Frontal cortex (tissue), 4 donors: Measurements from ENCODE around the gene ZNF143. TPM values are rescaled to one million over a fixed set of nuclear protein-coding genes. Genes with fewer than 3 reads are reported as not detected.
A peak's percentile ranks its signal among the peaks of the same experiment; 100 is the strongest.

Experiments used
- DNase-seq, 2 donors: peaks; one replicate each; pipeline ENCODE4 v3.0.0; 2012; ENCODE audit warnings: low spot score in 2 of 2
- FAIRE-seq: peaks from 2 replicates; lab custom pipeline; 2012; peaks lifted over from hg19 to GRCh38; lab: Jason Lieb, UNC
- small RNA-seq: library from RNA; depleted of rRNA; stranded (forward); fragments of <200 nt; gene quantifications from one replicate; pipeline ENCODE3, GENCODE V24; 2014
- total RNA-seq: library from RNA; depleted of rRNA; stranded (reverse); fragments of >200 nt; gene quantifications from one replicate; pipeline ENCODE4 v1.2.3, GENCODE V29; 2014
- donor health status: control.
- donor health status: control.
- donor health status: control.

The ZNF143 gene
- total RNA-seq, 1 donor from 2014 or later, result 23.6 TPM

DNA sequence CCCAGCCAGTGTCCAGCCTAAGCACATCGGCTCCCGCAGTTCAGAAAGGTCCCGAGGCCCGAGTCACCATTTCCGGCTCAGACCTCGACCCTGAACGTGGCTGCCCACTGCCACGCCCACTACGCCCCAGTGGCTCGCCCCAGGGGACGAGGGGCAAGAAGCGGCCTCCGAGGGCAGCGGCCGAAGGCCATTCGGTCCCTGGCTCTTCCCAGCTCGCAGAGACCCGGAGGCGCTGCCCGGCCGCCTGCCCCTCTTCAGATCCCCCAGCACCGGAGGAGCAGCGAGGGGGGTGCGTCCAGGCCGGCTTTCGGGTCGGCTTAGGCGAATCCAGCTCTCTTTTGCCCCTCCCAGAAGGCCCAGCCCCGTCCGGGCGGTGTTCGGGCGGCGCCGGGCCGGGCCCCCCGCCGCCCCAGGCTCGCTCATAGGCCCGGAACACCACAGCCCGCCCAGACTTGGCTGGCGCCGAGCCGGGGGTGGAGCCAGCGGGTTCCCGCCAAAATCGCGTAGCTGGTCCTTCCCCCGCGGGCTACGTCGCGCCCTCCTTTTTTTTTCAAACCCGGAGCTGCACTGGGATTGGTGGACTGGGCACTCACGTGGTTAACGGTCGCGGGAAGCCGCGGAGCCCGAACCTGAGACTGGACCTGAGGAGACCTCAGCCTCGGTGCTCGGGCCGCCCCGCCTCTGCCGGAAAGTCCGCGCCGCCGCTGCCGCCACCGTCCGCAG lies 112.4 kb downstream of the ZNF143 start, which contains the start of gene WEE1:
TSS of gene WEE1 (plus strand) at position 619 of the 723 bp plus-strand sequence. CDS start 264 bp downstream, outside the sequence.
- FAIRE-seq (no peak), DNase-seq (peak; percentile 97)

DNA sequence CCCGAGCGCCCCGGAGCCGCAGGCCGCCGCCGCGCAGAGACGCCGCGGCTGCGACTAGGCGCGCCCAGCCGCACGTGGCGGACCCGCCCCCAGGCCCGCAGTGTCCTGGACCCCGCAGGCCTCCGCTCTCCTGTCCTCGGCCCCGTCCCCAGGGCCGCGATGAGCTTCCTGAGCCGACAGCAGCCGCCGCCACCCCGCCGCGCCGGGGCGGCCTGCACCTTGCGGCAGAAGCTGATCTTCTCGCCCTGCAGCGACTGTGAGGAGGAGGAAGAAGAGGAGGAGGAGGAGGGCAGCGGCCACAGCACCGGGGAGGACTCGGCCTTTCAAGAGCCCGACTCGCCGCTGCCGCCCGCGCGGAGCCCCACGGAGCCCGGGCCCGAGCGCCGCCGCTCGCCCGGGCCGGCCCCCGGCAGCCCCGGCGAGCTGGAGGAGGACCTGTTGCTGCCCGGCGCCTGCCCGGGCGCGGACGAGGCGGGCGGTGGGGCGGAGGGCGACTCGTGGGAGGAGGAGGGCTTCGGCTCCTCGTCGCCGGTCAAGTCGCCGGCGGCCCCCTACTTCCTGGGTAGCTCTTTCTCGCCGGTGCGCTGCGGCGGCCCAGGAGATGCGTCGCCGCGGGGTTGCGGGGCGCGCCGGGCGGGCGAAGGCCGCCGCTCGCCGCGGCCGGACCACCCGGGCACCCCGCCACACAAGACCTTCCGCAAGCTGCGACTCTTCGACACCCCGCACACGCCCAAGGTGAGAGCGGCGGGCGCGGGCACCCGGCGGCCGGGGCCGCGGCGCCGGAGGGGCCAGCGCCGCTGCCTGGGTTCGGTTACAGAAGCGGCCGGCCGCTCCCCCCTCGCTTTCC lies 113.2 kb downstream of the ZNF143 start:
- DNase-seq (peak; percentile 35 to 44), FAIRE-seq (no peak)

DNA sequence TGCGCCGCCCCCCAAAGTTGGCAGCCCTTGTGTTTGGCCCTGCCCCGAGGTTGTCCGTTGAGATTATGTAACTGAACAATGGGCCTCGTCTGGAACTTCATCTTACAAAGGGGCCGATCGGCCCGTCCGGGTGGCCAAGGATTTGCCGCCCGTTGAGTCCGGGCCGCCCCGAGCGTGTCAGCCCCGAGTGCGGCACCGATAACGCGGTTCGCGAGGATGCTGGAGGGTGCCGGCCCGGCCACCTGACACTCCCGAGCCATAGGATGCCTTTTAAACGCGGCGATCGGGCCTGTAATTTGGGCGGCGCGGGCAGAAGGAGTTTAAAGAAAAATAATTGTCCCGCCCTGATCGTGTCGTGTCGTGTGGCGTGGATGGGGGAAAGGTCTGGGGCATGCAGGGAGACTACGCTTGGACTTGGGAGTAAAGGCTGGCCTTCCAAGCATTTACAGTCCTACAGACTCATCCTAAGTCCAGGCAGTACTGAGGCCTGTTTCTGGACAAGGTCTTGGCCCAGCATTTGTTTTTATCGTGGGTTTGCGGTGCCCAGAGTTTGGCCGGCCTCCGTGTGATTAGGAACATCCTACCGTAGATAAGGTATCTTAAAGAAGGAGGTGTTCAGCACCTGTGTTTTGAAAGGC lies 113.9 kb downstream of the ZNF143 start:
- DNase-seq (peak; percentile 18 to 20), FAIRE-seq (no peak)

DNA sequence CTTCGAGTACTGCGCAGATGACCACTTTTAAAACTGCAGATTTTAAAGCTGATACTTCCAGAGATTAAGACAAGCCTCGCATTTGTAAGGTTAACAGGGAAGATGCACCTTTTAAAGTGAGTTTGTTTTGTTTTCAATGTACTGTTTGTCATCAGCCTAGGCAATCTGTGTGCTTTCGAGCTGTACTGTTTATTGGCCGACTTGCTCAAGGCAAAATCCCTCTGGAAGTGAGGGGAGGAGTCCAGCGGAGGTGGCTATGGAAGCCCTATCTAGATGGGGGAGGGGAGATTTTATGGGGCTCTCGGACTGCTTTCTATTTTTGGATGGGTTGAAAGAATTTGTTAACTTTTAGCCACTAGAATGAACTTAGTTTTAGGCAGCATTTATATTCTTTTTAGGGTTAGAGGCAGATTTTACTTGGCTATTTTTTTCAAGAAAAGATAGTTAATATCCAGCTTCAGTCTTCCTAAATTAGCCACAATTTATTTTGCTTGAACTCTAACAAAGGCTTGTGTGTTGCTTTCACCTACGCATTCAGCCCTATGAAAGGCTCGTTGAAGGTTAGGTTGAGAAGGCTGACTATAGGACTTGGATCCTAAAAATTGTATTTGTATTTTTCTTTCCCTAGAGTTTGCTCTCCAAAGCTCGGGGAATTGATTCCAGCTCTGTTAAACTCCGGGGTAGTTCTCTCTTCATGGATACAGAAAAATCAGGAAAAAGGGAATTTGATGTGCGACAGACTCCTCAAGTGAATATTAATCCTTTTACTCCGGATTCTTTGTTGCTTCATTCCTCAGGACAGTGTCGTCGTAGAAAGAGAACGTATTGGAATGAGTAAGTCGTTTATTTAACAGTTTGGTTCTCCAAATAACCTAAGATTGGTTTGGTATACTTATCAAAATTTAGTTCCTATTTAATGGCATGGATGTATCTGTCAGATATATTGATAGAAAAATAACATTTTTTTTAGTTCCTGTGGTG lies 114.7 kb downstream of the ZNF143 start:
- DNase-seq, result no peak
- no peak for FAIRE-seq

DNA sequence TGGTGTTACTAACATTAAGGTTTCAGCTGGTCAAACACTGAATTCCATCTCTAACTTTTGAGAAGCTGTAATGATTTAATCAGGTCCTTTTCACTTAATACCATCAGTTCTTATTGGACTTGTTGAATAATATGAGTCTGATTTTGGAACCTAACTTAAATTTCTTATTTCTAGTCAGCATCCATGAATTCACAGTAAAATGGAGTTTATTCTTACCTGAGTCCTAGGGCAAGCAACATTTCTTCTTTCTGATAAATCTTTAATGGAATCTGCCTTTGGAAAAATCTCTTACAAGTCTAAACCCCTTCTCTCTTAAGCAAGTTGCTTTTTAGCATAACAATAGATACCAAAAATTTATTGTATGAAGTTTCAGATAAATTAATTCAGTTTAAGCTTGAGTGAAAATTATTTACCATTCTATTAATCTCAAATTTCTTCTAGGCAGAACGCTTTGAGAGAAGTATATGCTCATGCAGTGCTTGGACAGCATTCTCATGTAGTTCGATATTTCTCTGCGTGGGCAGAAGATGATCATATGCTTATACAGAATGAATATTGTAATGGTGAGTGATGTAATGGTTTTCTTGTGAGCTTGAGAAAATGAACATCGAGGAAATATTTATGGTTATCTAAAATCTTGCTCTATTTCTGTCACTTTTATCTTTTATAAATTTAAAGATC lies 116.0 kb downstream of the ZNF143 start:
- FAIRE-seq, result no peak

DNA sequence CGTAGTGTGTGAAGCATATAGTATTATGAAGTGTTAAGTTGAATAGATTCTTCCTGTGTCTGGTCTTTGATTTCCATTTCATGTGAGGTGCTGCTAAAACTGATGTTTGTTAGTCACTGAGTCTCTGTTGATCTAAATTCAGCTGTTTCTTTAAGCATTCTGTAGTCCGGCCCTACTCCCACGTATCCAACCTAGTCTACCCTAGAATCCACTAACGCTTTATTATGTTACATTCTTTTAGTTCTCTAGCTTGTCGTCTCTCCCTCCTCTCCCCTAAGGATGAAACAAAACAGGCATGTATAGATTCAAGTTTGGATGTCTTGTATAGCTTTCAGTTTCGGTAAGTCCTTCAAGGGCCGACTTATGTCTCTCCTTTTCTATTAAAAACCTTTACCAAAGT lies 116.7 kb downstream of the ZNF143 start:
- FAIRE-seq (no peak), DNase-seq (no peak)

More for the DNA sequence above, 116.0 kb downstream of the ZNF143 start:
- DNase-seq, result no peak

Small RNAs within 50 kb of the gene (small RNA-seq; reads per million reads assigned to genes)
- gene RF01210, result not detected
- gene SNORA23, result 26.3 reads per million, percentile 97 among the genes with 10 or more reads in this experiment

Other genes with a start within 250 kb of the ZNF143 start
- 119 TPM for gene DENND5A, start 195.7 kb upstream of the ZNF143 start, total RNA-seq
- 69.7 TPM for gene TMEM41B, start 146.4 kb upstream of the ZNF143 start, total RNA-seq
- gene IPO7, start 76.4 kb upstream of the ZNF143 start, total RNA-seq, result 234 TPM
- 11.0 TPM for gene WEE1, start 112.7 kb downstream of the ZNF143 start, total RNA-seq
- gene SWAP70, start 203.1 kb downstream of the ZNF143 start, total RNA-seq, result 9.8 TPM